Uterus (tissue), 4 donors: ENCODE measurements around the gene IFITM1. TPM values are rescaled to one million over a fixed set of nuclear protein-coding genes. Genes with fewer than 3 reads are reported as not detected.
A peak's percentile ranks its signal among the peaks of the same experiment; 100 is the strongest.
"Not testable (repeated sequence)": the region's sequence is repeated elsewhere in the genome, so short reads cannot be mapped to it uniquely, and the experiment has no call there.

ENCODE experiments used
- DNase-seq, 2 donors: peaks; one replicate each; pipeline ENCODE4 v3.0.0-alpha.2; 2019 to 2020
- H3K27ac ChIP-seq, 2 donors: fragments of 200-600 bp; sonication (generic); 1 replicate in 1 of 2; 2 replicates in 1 of 2; pipeline ENCODE4 v1.5.1; 2016 to 2018
- H3K27me3 ChIP-seq, 2 donors: fragments of 200-600 bp; sonication (generic); one replicate each; pipeline ENCODE4 v1.5.1; 2018 to 2019; ENCODE audit warnings: control low read depth in 1 of 2
- H3K36me3 ChIP-seq, 2 donors: fragments of 200-600 bp; sonication (generic); one replicate each; pipeline ENCODE4 v1.5.1; 2019; ENCODE audit warnings: control low read depth in 1 of 2
- H3K4me1 ChIP-seq, 2 donors: fragments of 200-600 bp; sonication (generic); one replicate each; pipeline ENCODE4 v1.5.1; 2018 to 2019; ENCODE audit warnings: control low read depth in 1 of 2
- H3K4me3 ChIP-seq, 2 donors: fragments of 200-600 bp; sonication (generic); 1 replicate in 1 of 2; 2 replicates in 1 of 2; pipeline ENCODE4 v1.5.1; 2018 to 2019; ENCODE audit warnings: mild to moderate bottlenecking in 1 of 2
- H3K9me3 ChIP-seq, 2 donors: fragments of 200-600 bp; sonication (generic); one replicate each; pipeline ENCODE4 v1.5.1; 2019; ENCODE audit warnings: control low read depth in 1 of 2
- POLR2A ChIP-seq, 2 donors: fragments of 450-650 bp; IDR thresholded peaks; one replicate each; pipeline ENCODE4 v1.6.1; 2016; ENCODE audit warnings: antibody characterized with exemption in 2 of 2, mild to moderate bottlenecking in 1 of 2, moderate library complexity in 1 of 2
- intact Hi-C: fragments of 100-400 bp; cut with DNase I; formaldehyde crosslinking; loops from one replicate; pipeline ENCODE4 v1.15.1; 2023; ENCODE audit warnings: low total_unique reads
- total RNA-seq, 4 donors: library from RNA; depleted of rRNA in 3 of 4; stranded (reverse); fragments of >200 nt in 3 of 4; gene quantifications; one replicate each; pipeline versions ENCODE4 v1.1.0 to v1.2.4, GENCODE V29; 2014 to 2023
- TF ChIP-seq, protein P1 (sequence below), 4 experiments: fragments of 200-600 bp in 2 of 4; fragments of 450-650 bp in 2 of 4; sonication (generic) in 2 of 4; IDR thresholded peaks; one replicate each; pipeline ENCODE4 v1.5.1; 2016 to 2019; ENCODE audit warnings: antibody characterized with exemption in 4 of 4, mild to moderate bottlenecking in 2 of 4, moderate library complexity in 1 of 4
- donor health status: DM: yes; HTN: yes; CAD: no.

Gene IFITM1
- total RNA-seq, 4 donors from 2014 or later, result 13.4 to 672 (median 239) TPM

DNA sequence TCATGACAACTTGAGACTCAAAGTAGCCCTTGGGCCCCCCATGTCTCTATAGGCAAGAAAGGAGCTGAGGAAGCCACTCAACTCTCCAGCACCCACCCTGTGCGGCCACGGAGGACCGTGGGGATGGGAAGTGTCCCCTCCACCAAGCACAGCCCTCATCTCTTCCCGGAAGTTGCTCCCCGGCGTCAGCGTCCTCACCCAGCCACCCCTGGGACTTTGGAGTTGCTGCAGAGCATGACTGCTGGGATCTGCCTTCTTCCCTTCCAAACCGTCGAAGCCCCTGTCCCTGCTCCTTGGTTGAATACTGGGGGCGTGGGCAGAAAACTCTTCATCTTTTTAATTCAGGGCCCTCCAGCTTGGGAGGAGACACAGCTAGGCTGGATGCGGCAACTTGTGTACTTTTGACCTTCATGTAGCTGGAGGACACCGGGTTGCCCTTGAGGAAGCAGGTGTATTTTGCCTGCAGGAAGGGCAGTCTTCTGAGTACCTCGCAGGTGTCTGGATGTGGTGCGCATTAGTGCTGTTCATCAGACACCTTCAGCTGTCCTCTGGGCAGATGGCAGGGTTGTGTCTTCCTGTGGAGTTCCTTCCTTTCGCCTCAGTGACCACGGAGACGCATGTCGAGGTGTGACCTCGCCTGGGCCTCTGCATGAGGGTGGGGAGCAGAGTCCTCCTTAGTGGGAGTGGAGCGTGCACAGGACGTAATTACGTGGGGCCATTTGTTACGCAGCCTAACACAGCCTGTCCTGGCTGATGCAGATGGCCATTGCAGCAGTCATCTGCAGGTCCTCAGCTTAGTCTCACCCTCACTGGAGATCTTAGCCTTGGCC lies 19.0 kb downstream of the IFITM1 start:
- no peaks in the 10 kb centered on the region for H3K36me3 ChIP-seq
- H3K27ac ChIP-seq, result peak overlapping the region in 1 of 2 donors; percentile 79
- no peak overlapping the region for H3K4me3 ChIP-seq
- intact Hi-C loops, result no loop called here
- no peak for TF ChIP-seq POLR2A (IDR thresholded peaks at IDR 0.05)
- TF ChIP-seq, protein P1, sequence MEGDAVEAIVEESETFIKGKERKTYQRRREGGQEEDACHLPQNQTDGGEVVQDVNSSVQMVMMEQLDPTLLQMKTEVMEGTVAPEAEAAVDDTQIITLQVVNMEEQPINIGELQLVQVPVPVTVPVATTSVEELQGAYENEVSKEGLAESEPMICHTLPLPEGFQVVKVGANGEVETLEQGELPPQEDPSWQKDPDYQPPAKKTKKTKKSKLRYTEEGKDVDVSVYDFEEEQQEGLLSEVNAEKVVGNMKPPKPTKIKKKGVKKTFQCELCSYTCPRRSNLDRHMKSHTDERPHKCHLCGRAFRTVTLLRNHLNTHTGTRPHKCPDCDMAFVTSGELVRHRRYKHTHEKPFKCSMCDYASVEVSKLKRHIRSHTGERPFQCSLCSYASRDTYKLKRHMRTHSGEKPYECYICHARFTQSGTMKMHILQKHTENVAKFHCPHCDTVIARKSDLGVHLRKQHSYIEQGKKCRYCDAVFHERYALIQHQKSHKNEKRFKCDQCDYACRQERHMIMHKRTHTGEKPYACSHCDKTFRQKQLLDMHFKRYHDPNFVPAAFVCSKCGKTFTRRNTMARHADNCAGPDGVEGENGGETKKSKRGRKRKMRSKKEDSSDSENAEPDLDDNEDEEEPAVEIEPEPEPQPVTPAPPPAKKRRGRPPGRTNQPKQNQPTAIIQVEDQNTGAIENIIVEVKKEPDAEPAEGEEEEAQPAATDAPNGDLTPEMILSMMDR (IDR thresholded peaks at IDR 0.05), result no peak
- H3K9me3 ChIP-seq, result no peaks in the 10 kb centered on the region
- no peak for DNase-seq
- H3K4me1 ChIP-seq, result peaks cover 7 to 11% of the 10 kb centered on the region in 2 donors
- no peaks in the 10 kb centered on the region for H3K27me3 ChIP-seq

DNA sequence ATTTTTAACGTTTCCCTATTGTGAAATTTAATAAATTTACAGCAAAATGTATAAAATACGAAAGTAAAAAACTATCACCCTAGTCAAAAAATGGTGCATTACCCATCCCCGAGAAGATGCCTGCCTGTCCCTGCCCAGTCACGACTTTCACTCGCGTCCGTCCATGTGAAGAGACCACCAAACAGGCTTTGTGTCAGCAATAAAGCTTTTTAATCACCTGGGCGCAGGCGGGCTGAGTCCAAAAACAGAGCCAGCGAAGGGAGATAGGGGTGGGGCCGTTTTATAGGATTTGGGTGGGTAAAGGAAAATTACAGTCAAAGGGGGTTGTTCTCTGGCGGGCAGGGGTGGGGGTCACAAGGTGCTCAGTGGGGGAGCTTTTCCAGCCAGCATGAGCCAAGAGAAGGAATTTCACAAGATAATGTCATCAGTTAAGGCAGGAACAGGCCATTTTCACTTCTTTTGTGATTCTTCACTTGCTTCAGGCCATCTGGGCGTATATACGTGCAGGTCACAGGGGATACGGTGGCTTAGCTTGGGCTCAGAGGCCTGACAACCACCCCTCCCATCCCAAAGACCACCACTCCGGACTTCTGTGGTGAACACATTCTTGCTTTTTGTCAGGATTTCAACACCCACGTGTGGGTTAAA lies 19.9 kb downstream of the IFITM1 start:
- intact Hi-C loops, DNase-seq: not testable (repeated sequence)

DNA sequence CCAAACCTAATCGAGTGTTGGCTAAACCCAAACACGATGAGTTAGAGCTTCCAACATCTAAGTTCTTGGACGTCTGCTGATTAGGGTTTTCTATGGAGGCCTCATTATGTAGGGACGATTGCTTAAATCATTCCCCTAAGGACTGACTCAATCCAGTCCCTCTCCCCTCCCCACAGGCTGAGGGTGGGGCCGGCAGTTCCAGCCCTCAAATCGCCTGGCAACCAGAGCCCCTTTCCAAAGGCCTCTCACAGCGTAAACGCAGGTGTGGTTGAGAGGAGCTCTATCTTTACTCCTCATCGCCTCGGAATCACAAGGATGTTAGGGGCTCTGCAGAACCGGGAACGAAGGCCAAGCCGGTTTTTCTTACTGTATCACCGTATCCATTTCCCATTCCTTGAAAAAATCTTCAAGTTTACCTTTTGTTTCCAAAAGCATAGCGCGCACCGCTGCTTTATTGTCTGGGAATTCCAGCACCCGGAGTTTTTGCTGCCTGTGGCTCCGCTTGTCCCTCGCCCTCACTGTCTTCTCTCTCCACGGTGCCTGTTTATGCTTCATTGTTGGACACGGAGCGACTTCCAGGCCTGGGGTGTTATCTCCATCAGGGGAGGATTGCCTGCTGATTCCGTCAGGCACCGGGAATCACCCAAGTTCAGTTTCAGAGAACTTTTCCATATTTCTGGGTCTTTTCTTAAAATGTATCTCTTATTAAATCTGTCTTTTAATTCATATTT lies 20.6 kb downstream of the IFITM1 start:
- peak overlapping the region in 1 of 2 donors; percentile 13 for H3K4me3 ChIP-seq
- H3K27ac ChIP-seq, result peak overlapping the region; percentile 79 to 83
- DNase-seq, result peak; percentile 80 to 85
- TF ChIP-seq, protein P1 (IDR thresholded peaks at IDR 0.05), result no peak
- TF ChIP-seq POLR2A (IDR thresholded peaks at IDR 0.05), result peak in 1 of 2 donors; percentile 48
- no peaks in the 10 kb centered on the region for H3K27me3 ChIP-seq
- no peaks in the 10 kb centered on the region for H3K9me3 ChIP-seq
- peaks cover 7 to 11% of the 10 kb centered on the region in 2 donors for H3K4me1 ChIP-seq
- intact Hi-C loops, result no loop called here
- H3K36me3 ChIP-seq, result no peaks in the 10 kb centered on the region

More for the DNA sequence above, 19.9 kb downstream of the IFITM1 start:
- H3K27me3 ChIP-seq, H3K9me3 ChIP-seq, H3K36me3 ChIP-seq, H3K4me3 ChIP-seq: not testable (repeated sequence)
- Histone ChIP-seq H3K4me1 (peaks cover 7 to 11% of the 10 kb centered on the region in 2 donors), H3K27ac (peak overlapping the region; percentile 79 to 83)

DNA sequence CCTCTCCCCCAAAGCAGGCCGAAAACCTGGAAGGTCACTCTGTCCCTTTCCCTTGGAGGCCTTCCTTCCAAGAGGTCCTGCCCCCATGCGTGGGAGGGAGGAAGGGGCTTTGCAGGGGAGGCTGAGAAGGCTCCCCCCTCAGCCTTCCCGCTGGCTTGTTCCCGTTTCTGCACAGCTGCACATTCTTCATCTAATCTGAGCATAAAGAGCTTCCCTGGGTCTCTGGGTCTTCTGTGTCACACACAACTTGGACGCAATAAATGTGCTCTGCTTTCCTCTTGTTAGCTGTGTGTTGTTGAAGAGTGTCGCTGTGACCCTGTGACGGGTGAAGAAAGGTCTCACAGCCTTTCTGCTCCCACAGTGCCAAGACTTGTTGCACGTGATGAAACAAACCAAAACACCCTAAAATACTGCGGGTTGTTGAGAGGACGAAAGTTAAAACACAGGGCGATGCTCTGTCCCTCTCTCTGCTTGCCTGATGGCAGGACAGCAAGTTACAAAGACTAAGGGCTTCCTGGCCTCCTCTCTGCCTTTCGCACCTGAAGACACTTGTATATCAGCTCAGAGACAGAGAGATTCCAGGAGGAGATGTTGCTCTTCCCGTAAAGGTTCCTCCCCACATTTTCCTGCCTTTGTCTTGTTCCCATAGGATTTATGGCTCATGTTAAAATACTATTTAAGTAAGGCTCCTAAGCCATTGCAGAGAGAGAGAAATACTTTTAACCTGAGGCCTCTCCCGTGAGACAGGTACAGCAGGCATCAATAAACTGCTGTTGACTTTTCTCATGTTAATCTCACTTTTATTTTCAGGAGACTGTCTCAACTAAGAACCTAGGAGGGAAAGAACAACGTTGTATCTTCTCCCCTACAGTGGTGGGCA lies 22.2 kb downstream of the IFITM1 start:
- Histone ChIP-seq H3K27me3 (no peaks in the 10 kb centered on the region), H3K4me3 (no peak overlapping the region), H3K36me3 (no peaks in the 10 kb centered on the region), H3K4me1 (peaks cover 7 to 11% of the 10 kb centered on the region in 2 donors), H3K9me3 (no peaks in the 10 kb centered on the region), H3K27ac (peak overlapping the region; percentile 79 to 83)
- TF ChIP-seq POLR2A (IDR thresholded peaks at IDR 0.05), result no peak
- TF ChIP-seq, protein P1 (IDR thresholded peaks at IDR 0.05), result no peak
- intact Hi-C loops, result no loop called here
- peak; percentile 76 to 86 for DNase-seq
